ENCODE measurements around the gene VTN.

GRCh38 chr17:28385406-28385805 is 15.3 kb upstream of the VTN start:
- no peak for TF ChIP-seq CTCF (conservative IDR thresholded peaks at IDR 0.05; ENCODE audit: low read depth in 2 of 2)
- TF ChIP-seq EZH2 (IDR thresholded peaks at IDR 0.05; ENCODE audit: low read depth, unreplicated experiment), result no peak
- TF ChIP-seq EZH2phosphoT487 (IDR thresholded peaks at IDR 0.05; ENCODE audit: unreplicated experiment), result no peak

Measured in GM23338 (cell line).